HCT116 (cell line): ENCODE measurements around the gene ZFP36. TPM values are rescaled to one million over a fixed set of nuclear protein-coding genes. Genes with fewer than 3 reads are reported as not detected.

ENCODE experiments used
- ATAC-seq: fragments of 200-7000 bp; cut with Tn5 transposase; 2 replicates; pipeline ENCODE4 v1.9.1; 2020; ENCODE audit warnings: mild to moderate bottlenecking, moderate library complexity
- BruUV-seq: library from RNA; stranded (reverse); fragments of 400-500 nt; replicated peaks from 2 replicates; lab custom pipeline; 2021; lab: Mats Ljungman, UMichigan
- CTCF ChIA-PET: fragments of 300-600 bp; sonication (Branson Sonifier 250); formaldehyde crosslinking; loops from one replicate; lab custom pipeline; 2021; ENCODE audit warnings: antibody characterized with exemption; lab: Charles Lee
- POLR2A ChIA-PET: fragments of 300-600, 350-600 bp; sonication (Branson Sonifier 250); formaldehyde crosslinking; loops from one replicate; lab custom pipeline; 2021; ENCODE audit warnings: antibody characterized with exemption; lab: Charles Lee
- RAD21 ChIA-PET, 2 experiments: fragments of 300-600 bp; sonication (Branson Sonifier 250); formaldehyde crosslinking; loops; one replicate each; lab custom pipeline; 2023; ENCODE audit warnings: low total read pairs in 2 of 2; ENCODE audit not compliant: uncharacterized antibody in 2 of 2, unreplicated experiment in 2 of 2, low non-redundant PET in 1 of 2; lab: Charles Lee
- DNase-seq: peaks from one replicate; pipeline ENCODE4 v3.0.0-alpha.2; 2010; ENCODE audit warnings: low read depth, low spot score
- H2AFZ ChIP-seq: fragments of 200-600 bp; shearing (Covaris generic), sonication (generic); 2 replicates; pipeline ENCODE4 v1.6.1; 2017; ENCODE audit warnings: low read depth, mixed run types, mixed read lengths, antibody characterized with exemption, low read length; ENCODE audit not compliant: poor library complexity, severe bottlenecking
- H3K27ac ChIP-seq: 2 replicates; pipeline ENCODE4 v1.5.1; 2012; ENCODE audit warnings: low read depth, low read length
- H3K27me3 ChIP-seq: fragments of 200-600 bp; sonication (generic); 2 replicates; pipeline ENCODE4 v1.6.1; 2016; ENCODE audit warnings: mixed run types, low read length, mixed read lengths; ENCODE audit not compliant: insufficient read depth
- H3K36me3 ChIP-seq, 2 experiments: fragments of 200-500 bp in 1 of 2; fragments of 200-600 bp in 1 of 2; sonication (Bioruptor generic) in 1 of 2; sonication (generic) in 1 of 2; 2 replicates each; pipeline versions ENCODE4 v1.5.1 to v1.6.1; 2014 to 2016; ENCODE audit warnings: low read length in 2 of 2, inconsistent platforms in 1 of 2, mixed read lengths in 1 of 2, mixed run types in 1 of 2; ENCODE audit not compliant: insufficient read depth in 2 of 2, control insufficient read depth in 1 of 2
- H3K4me1 ChIP-seq, 2 experiments: fragments of 200-600 bp in 1 of 2; sonication (generic) in 1 of 2; 2 replicates each; pipeline versions ENCODE4 v1.5.1 to v1.6.1; 2012 to 2017; ENCODE audit warnings: low read length in 2 of 2, inconsistent platforms in 1 of 2, mild to moderate bottlenecking in 1 of 2, mixed read lengths in 1 of 2, mixed run types in 1 of 2, moderate library complexity in 1 of 2; ENCODE audit not compliant: insufficient read depth in 2 of 2, control insufficient read depth in 1 of 2
- H3K4me2 ChIP-seq: fragments of 200-600 bp; sonication (generic); 2 replicates; pipeline ENCODE4 v1.6.1; 2017; ENCODE audit warnings: mixed run types, low read length, mixed read lengths
- H3K4me3 ChIP-seq, 2 experiments: fragments of 200-600 bp in 1 of 2; sonication (generic) in 1 of 2; replicated peaks in 1 of 2; 2 replicates each; pipeline ENCODE4 v1.5.1; 2011 to 2016; ENCODE audit warnings: low read length in 2 of 2, control low read depth in 1 of 2, low read depth in 1 of 2, mild to moderate bottlenecking in 1 of 2, mixed read lengths in 1 of 2, mixed run types in 1 of 2
- H3K79me2 ChIP-seq: fragments of 200-600 bp; sonication (generic); 2 replicates; pipeline ENCODE4 v1.6.1; 2017; ENCODE audit warnings: mild to moderate bottlenecking, mixed run types, low read length, moderate library complexity, mixed read lengths; ENCODE audit not compliant: insufficient read depth
- H3K9ac ChIP-seq: fragments of 200-600 bp; sonication (generic); 2 replicates; pipeline ENCODE4 v1.6.1; 2016; ENCODE audit warnings: low read length, mixed read lengths
- H3K9me2 ChIP-seq: fragments of 200-600 bp; sonication (generic), shearing (Covaris generic); 2 replicates; pipeline ENCODE4 v1.6.1; 2017; ENCODE audit warnings: mixed run types, mild to moderate bottlenecking, moderate library complexity; ENCODE audit not compliant: insufficient read depth
- H3K9me3 ChIP-seq, 2 experiments: fragments of 200-500 bp in 1 of 2; fragments of 200-600 bp in 1 of 2; sonication (Bioruptor generic) in 1 of 2; sonication (generic) in 1 of 2; 2 replicates each; pipeline ENCODE4 v1.6.1; 2014 to 2017; ENCODE audit warnings: low read length in 2 of 2, mixed read lengths in 2 of 2, inconsistent platforms in 1 of 2, low read depth in 1 of 2, mild to moderate bottlenecking in 1 of 2, mixed run types in 1 of 2, moderate library complexity in 1 of 2; ENCODE audit not compliant: control insufficient read depth in 1 of 2, insufficient read depth in 1 of 2
- H4K20me1 ChIP-seq: fragments of 200-600 bp; sonication (generic), shearing (Covaris generic); 2 replicates; pipeline ENCODE4 v1.6.1; 2017; ENCODE audit warnings: mixed run types, mild to moderate bottlenecking, moderate library complexity; ENCODE audit not compliant: insufficient read depth
- POLR2AphosphoS5 ChIP-seq: IDR thresholded peaks from 2 replicates; pipeline ENCODE4 v1.6.1; 2011; ENCODE audit warnings: mild to moderate bottlenecking, low read depth, low read length, moderate library complexity
- TCF7L2 ChIP-seq: IDR thresholded peaks from 2 replicates; pipeline ENCODE4 v1.7.0; 2011; ENCODE audit warnings: borderline replicate concordance, inconsistent platforms; ENCODE audit not compliant: insufficient read depth, insufficient read length; ENCODE audit errors: extremely low read depth
- ZBTB33 ChIP-seq: IDR thresholded peaks from 2 replicates; pipeline ENCODE4 v1.6.1; 2011; ENCODE audit warnings: mild to moderate bottlenecking, low read length, moderate library complexity; ENCODE audit not compliant: insufficient replicate concordance; ENCODE audit errors: extremely low read depth
- ZFX ChIP-seq: fragments of 450-650 bp; IDR thresholded peaks from 2 replicates; pipeline ENCODE4 v1.6.1; 2017
- intact Hi-C: fragments of 100-400 bp; cut with micrococcal nuclease; formaldehyde crosslinking; loops from 2 replicates; pipeline ENCODE4 v1.10.0; 2022
- total RNA-seq: library from RNA; stranded (reverse); gene quantifications from one replicate; pipeline ENCODE4 v1.2.1, GENCODE V29; 2021; ENCODE audit not compliant: unreplicated experiment
- TF ChIP-seq, protein P1 (sequence below): IDR thresholded peaks from 2 replicates; pipeline ENCODE4 v1.6.1; 2012; ENCODE audit warnings: low read depth

ZFP36 gene
- total RNA-seq, 1 experiment from 2014 or later, result 131 TPM

DNA sequence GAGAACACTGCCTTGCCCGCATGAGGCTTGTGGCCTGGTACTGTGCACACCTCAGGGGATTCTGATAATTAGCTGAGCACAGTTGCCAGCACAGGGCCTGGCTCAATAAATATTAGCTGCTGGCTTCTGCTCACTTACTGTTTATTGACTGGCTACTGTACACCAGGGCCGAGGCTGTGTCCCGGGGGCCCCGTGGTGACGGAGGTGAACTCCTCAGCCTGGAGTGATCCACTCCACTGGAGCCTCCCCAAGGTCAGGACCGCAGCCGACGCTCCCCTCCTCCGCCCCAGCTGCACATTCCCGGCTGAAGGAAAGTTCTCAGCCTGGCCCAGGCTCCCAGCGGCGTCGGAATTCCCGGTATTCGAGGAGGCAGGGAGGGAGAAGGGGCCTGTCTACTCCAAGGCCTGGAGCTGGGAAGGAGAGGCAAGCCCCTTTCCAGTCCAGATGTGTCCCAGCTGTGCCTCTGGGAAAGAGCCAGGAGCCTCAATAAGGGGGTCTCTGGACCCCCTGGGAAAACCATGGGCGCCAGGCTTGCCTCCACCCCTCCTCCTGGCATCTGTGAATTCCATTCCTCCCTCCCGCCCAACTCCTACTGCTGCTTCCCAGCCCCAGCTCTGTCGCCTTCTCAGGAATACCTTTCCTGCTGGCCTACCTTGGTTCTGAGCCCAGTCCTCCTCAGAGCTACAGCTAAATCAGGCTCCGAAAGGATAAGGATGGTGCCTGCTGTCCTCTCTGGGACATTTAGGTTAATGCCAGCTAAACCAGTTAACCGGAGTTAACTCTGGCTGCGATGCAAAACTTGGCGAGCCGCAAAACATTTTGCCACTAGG is 21.9 kb downstream of the ZFP36 start:
- Histone ChIP-seq H3K36me3 (peaks cover 12 to 13% of the 10 kb centered on the region in 2 experiments; a peak in 3 of 4 replicates), H3K4me1 (peaks cover 56 to 61% of the 10 kb centered on the region in 2 experiments), H2AFZ (no peak overlapping the region), H3K27ac (peak overlapping the region; percentile 77), H3K4me3 (peak overlapping the region in 1 of 2 experiments; percentile 31; a peak in 3 of 4 replicates), H3K4me2 (peak overlapping the region; percentile 59), H3K27me3 (no peaks in the 10 kb centered on the region), H4K20me1 (peaks cover 1% of the 10 kb centered on the region; the same call in 1 of the 2 replicates), H3K9me3 (no peaks in the 10 kb centered on the region), H3K9me2 (no peaks in the 10 kb centered on the region)
- DNase-seq (no peak), ATAC-seq (peak; percentile 64)
- ChIA-PET CTCF (interaction anchor here (1.3 kb wide), 2 partner anchors 14 to 30 kb away, joined by 5 to 6 read pairs; no protein-coding TSS in a partner anchor), RAD21 (no interaction called here)
- intact Hi-C loops, result no loop called here
- no TSS peak for BruUV-seq
- peak; percentile 25; the same call in 1 of the 2 replicates for TF ChIP-seq ZFX
- TF ChIP-seq POLR2AphosphoS5, result no peak
- TF ChIP-seq, all 23 proteins: peak for 1
- Histone ChIP-seq H3K79me2 (peaks cover 13% of the 10 kb centered on the region), H3K9ac (peak overlapping the region; percentile 61)
- POLR2A ChIA-PET, result interaction anchor here (0.7 to 6.0 kb wide), 9 partner anchors 8 to 37 kb away, joined by 3 to 33 read pairs (median 3); partner anchors contain the start of genes MED29, PAF1, RPS16 and SUPT5H

- ATAC-seq (peak; percentile 57), DNase-seq (peak; percentile 97)
- peak overlapping the region; percentile 84 for H3K27ac ChIP-seq
- H3K4me2 ChIP-seq, result peak overlapping the region; percentile 92
- ChIA-PET RAD21 (no interaction called here), CTCF (interaction anchor here (1.2 kb wide), 1 partner anchor 101 kb away, joined by 3 read pairs; no protein-coding TSS in a partner anchor), POLR2A (interaction anchor here (0.7 to 1.4 kb wide), 5 partner anchors 10 to 29 kb away, joined by 3 to 4 read pairs (median 4); no protein-coding TSS in a partner anchor)
- no peak overlapping the region for H2AFZ ChIP-seq
- peaks cover 67 to 74% of the 10 kb centered on the region in 2 experiments for H3K4me1 ChIP-seq
- peak overlapping the region; percentile 100 for H3K9ac ChIP-seq
- no peaks in the 10 kb centered on the region for H3K9me3 ChIP-seq
- H3K9me2 ChIP-seq, result no peaks in the 10 kb centered on the region
- BruUV-seq, result TSS peak; percentile 68
- H3K27me3 ChIP-seq, result no peaks in the 10 kb centered on the region
- peak overlapping the region in 1 of 2 experiments; percentile 2; a peak in 2 of 4 replicates for H3K4me3 ChIP-seq
- intact Hi-C loops, result loop anchor here (2.0 kb wide), 1 partner anchor 40 kb away; the partner anchor contains the start of genes MED29 and PAF1
- H3K36me3 ChIP-seq, result peaks cover 26 to 34% of the 10 kb centered on the region in 2 experiments; a peak in 3 of 4 replicates
- peaks cover 36% of the 10 kb centered on the region for H3K79me2 ChIP-seq
- H4K20me1 ChIP-seq, result peaks cover 13% of the 10 kb centered on the region; the same call in 1 of the 2 replicates
- TF ChIP-seq ZFX (no peak), ZBTB33 (no peak), TCF7L2 (no peak)
- TF ChIP-seq, protein P1, sequence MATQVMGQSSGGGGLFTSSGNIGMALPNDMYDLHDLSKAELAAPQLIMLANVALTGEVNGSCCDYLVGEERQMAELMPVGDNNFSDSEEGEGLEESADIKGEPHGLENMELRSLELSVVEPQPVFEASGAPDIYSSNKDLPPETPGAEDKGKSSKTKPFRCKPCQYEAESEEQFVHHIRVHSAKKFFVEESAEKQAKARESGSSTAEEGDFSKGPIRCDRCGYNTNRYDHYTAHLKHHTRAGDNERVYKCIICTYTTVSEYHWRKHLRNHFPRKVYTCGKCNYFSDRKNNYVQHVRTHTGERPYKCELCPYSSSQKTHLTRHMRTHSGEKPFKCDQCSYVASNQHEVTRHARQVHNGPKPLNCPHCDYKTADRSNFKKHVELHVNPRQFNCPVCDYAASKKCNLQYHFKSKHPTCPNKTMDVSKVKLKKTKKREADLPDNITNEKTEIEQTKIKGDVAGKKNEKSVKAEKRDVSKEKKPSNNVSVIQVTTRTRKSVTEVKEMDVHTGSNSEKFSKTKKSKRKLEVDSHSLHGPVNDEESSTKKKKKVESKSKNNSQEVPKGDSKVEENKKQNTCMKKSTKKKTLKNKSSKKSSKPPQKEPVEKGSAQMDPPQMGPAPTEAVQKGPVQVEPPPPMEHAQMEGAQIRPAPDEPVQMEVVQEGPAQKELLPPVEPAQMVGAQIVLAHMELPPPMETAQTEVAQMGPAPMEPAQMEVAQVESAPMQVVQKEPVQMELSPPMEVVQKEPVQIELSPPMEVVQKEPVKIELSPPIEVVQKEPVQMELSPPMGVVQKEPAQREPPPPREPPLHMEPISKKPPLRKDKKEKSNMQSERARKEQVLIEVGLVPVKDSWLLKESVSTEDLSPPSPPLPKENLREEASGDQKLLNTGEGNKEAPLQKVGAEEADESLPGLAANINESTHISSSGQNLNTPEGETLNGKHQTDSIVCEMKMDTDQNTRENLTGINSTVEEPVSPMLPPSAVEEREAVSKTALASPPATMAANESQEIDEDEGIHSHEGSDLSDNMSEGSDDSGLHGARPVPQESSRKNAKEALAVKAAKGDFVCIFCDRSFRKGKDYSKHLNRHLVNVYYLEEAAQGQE, result no peak
Observed at GRCh38 chr19:39430675-39431593, 24.3 kb downstream of the ZFP36 start.
